HG03558 (cell line): Measurements from ENCODE around the gene ADGRA1.

ENCODE experiments used
- ATAC-seq: cut with Tn5 transposase; IDR thresholded peaks from one replicate; pipeline ENCODE4 v1.9.1; 2021; ENCODE audit warnings: moderate number of reproducible peaks; ENCODE audit not compliant: unreplicated experiment; ENCODE audit errors: extremely low read depth

ADGRA1 gene

DNA sequence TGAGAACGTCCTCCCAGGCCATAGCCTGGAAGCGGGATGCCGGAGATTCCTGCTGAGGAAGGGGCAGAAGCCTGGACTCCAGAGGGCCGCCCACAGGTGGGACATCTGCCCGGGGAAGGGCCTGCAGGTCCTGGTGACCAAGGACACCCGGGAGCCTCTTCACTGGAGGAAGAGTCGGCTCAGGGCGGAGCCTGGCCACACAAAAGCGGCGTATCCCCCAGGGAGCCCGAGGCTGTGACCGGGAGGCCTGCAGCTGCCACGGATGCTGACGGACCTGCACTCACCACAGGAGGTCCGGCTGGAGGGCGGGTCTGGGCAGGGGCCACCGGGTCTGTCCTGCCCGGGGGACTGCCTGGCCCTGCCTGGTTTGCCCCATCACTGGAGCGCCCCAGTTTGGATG, 15.5 kb upstream of the ADGRA1 start:
- ATAC-seq, result no peak

DNA sequence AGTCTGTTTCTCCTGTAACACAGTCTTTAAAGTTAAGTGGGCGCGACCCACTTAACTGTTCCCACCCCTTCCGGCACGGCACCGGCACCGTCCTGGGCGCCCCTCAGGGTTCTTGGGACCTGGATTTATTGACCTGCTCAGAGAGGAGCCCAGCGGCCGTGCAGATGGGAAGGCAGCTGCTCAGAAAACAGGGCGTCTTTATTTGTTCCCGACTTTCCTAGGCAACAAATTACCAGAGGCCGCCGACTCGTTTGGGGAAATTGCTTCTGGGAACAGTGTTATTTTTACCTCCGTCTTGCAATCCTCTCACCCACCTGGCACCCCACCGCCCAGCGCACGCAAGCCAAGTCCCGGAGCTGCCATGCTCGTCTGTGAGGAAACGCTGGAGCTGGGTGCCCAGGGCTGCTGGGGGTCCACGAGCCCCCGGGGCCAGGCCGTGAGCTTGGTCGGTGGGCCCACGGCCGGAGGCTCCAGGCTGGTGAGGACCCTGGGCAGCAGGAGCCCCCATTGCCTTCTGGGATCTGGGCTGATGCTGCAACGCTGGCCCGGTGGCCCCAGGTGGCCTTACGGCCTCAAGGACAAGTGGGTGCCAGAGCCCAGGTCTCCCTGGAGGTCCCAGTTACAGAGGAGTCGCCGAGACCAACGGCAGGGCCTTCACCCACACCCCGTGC, 14.9 kb upstream of the ADGRA1 start:
- no peak for ATAC-seq

DNA sequence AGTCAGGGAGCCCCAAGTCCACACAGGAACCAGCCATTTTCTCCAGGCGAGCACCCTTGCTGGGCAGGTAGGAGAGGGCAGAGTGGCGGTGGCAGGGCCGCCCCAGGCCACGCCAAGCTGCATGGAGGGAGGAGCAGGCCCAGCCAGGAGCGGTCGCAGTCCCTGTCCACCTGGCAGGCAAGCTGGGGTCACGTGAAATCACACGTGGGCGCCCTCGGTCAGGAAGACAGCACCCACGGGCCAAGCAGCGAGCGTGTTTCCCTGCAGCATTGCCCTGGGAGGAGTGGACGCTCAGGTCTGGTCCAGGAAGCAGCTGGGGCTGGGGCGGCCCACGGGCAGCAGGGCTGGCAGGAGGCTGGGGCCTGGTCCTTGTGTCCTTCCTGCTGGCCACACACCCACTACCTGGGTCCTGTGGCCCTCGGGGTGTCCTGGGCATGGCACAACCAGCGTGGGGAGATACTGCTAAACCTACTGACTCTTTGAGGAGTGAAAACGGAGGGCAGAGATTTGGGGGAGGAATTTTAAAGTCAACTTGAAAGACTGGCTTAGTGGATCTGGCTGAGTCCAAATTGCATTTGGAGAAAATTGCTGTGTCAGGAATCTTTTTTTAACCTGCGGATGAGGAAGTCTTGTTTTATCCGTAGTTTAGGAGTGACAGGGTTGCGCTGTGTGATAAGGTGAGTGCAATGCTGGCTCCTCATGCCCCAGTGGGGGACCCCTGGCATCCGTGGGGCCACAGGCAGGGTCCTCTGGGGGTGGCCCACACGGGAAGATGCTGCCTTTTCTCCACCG, 12.2 kb upstream of the ADGRA1 start:
- ATAC-seq, result no peak

DNA sequence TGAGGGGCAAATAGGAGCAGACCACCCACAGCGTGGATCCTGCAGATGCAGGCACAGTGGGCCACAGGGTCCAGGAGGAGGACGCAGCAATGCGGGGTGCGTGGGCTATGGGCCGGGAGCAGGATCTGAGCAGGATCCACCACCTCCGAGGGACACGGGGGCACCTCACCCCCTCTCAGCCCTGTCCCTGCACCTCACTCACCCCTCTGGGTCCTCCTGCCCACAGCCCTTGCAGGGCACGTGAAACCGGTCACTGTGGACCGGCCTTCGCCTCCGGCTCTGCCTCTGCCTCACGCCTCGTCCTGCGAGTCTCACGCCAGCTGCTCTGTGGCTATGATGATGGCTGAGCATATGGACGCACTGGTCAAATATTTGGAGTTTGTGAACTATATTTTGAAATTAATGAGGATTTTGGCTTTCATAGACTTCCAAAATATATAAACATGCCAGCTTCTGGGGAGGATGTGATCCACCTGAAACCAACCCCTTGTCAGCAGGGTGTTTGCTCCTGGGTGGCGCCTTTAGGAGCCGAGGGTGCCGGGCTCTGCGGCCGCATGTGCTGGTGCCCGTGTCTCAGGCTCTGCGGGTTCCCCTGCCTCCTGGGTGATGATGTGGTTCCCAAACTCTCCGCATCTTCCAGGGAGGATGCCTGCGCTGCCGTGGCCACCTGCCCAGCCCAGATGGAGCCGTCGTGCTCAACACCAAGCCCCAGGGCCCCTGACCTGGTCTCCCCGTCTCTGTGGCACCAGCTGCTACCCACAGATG, 11.3 kb upstream of the ADGRA1 start:
- no peak for ATAC-seq

DNA sequence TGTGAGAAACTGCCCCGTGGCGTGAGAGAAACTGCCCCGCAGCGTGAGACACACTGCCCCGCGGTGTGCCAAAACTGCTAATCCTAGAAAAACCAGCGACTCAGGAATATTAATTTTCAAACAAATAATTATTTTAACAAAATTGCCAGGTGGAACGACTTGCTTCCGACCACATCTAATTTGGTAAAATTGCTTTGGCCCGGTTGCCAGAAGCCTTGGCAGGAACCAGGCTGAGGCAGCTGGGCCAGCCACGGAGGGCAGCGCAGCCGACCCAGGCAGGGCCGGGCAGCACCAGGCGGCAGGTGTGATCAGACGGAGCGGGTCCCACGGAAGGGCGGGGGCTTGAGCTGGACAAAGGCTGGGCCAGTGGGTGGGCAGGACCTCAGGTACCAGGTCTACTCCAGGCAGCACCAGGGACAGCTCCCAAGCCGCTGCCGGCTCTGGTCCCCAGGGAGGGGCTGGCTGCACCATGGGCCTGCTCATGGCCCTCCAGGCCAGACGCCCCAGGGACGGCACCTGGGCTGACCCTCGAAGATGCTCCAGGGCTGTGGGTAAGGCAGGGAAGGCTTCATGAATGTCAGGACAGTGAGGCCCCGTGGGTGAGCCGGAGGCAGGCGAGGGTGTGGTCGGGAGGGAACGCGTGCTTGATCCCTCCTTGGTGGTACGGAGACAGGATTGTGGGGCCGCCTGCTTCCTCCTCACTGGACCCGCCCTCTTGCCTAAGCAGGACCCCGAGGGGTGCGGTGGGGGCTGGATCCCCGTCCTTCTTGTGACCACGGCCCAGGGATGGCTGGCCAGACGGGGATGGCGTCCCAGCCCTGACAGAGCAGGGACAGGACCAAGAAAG, 7.7 kb upstream of the ADGRA1 start:
- ATAC-seq, result no peak

DNA sequence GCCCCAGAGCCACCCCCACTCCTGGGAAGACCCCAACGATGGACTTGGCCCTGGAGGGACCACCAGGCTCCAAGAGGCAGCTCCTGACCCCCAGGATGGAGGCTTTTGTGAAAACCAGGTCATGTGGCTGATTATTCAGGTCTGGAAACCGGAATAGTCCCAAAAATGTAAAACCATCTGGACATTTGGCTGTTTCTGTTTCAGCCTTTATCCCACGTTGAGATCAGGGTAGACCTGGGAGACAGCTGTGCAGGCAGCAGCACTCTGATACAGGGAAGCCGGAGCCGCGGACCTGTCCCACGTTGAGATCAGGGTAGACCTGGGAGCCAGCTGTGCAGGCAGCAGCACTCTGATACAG, 7.1 kb upstream of the ADGRA1 start:
- ATAC-seq, result no peak

DNA sequence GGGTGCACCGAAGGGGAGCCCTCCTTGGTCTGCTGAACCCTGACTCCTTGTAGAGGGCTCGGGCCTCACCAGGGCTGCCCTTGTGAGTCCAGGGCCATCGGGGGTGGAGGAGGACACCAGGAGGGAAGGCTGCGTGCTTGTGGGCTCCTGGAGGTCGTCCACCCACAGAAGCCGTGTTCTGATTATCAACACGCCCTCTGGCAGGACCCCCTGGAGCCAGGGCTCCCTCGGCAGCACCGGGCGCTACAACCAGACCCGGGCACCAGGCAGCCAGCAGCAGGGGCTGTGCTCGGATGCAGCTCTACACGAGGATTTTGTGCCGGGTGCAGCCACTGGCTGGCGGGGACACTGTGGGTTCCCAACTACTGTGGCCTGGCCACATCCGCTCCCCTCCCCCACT, 6.1 kb upstream of the ADGRA1 start:
- no peak for ATAC-seq

DNA sequence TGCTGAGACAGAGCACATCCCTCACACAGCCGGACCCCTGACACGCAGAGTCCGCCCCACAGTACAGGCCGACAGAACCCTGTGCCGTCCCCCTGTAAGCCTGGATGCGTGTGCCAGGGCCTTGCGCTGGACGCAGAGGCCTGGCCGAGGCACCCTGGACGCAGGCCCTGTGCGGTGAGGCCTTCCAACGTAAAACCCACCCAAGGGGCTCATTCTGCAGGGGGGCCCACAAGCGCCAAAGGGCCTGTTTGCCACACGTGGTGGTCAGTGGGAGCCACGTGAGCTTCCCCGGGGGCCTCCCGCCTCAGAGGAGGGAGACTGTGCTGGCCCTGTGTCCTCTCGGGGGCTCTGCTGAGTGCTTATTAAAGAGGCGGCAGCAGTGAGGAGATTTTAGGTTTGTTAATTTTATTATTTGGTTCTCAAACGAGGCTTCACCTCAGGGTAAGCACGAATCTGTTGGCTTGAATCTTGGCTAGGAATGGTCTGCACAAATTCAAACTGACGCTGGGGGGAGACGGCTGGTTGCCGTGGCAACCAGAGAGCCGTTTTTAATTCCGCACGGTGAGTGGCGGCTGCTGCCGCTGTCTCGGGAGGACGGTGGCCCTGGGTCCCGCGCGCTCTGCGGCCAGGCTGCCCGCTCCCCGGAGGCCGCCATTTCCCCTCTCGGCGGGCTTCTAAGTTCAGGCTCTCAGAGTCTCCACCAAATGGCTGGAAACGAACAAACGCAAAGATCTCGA, 4.9 kb upstream of the ADGRA1 start:
- no peak for ATAC-seq

DNA sequence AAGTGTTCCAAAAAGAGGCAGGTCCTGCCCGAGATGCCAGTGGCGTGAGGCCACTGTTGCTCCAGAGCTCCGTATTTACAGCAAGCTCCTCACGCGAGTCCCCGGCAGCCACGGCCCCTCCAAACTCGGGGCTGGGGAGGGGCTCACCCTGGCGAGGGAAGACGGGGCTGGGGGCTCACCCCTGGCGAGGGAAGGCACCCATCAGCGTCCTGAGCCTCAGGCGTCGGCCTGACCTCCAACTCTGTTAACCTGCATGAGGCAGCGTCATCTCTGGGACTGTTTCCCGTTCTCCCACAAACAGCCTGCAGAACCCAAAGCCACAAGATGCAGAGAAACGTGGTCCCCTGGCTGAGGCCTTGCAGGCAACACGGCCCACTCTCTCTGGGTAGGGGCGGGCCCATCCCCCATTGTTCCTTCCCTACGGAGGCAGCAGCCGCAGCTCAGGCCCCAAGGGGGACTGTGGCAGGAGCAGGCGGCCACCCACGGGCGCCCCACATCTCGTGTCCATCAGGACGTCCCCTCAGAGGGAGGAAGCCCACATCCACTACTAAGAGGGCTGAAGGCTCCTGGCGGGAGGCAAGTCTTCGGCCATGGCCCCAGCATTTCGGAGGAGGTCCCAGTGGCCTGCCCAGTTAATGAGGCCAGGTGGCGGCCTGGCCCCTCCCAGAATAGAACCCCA, 4.2 kb upstream of the ADGRA1 start:
- no peak for ATAC-seq

DNA sequence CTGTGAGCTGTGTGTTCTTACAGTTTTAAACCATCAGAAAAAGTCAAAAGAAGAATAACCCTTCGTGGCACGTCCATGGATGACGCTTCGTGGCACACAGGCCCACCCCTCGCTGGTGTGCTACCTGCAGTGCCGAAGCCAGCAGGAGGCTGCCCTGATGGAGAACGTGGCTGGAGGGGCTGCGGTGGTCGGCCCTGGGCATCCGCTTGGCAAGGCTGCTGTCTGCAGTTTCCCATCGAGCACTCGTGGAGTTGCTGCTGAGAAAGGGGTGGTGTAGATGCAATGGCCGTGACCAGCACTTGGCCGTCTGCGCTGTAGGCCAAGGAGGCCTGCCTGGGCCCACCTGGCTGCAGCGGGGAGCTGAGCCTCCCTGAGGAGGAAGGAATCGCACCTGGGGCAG, 3.2 kb upstream of the ADGRA1 start:
- ATAC-seq, result no peak

DNA sequence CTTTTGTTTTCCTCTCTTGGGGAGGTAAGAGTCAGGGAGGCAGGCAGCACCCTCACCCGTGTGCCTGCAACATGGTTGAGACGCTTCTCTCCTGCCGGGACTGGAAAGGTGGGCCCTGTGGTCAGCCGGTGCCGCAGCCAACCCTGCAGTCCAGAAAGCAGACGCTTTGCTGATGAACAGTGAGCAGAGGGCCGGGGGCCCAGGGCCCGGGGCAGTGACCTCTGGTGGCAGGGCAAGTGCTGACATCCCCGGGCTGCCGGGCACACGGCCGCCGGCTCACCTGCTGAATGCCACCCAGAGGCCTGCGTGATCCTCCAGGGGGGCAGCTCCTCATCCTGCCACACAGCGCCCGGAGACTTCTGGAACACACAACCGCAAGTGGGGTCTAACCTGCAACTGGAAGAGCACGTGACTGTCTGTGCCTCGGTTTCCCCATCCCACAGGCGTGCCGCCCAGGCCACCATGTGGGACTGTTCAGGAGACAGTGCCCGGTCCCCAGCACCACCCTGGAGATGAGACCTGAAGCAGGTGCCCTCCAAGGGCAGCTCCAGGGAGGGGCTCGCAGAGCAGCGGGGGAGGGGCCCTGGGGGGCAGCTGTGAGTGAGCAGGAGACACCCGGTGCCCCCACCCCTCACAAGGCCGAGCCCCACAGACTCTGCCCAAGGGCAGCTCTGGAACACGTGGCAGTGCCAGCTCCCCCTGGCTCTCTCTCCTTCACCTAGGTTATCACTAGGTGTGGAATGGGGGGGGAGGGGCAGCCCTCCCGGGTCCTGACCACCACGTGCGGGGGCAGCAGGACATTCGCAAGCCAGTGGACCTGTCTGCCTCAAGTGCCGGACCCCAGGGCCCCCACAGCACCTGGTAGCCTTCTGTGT, 2.2 kb upstream of the ADGRA1 start:
- no peak for ATAC-seq

DNA sequence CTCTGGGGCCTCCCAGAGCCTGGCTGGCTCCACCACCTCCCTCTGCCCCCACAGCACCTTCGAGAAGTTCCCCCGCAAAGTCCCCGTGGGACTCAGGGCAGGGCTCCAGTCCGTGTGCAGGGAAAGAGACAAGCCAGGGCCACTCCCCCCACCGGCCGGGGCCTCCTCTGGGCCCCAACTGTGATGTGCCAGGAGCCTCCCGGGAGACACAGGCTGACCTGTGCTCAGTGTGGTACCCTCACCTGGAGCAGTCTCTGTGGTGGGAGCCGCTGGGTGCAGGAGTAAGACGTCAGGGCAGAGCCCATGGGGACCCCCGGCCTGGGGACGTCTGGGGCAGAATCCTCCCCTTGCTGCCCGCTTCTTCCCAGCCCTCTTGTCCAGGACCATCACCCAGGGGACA, 1.5 kb upstream of the ADGRA1 start:
- no peak for ATAC-seq

DNA sequence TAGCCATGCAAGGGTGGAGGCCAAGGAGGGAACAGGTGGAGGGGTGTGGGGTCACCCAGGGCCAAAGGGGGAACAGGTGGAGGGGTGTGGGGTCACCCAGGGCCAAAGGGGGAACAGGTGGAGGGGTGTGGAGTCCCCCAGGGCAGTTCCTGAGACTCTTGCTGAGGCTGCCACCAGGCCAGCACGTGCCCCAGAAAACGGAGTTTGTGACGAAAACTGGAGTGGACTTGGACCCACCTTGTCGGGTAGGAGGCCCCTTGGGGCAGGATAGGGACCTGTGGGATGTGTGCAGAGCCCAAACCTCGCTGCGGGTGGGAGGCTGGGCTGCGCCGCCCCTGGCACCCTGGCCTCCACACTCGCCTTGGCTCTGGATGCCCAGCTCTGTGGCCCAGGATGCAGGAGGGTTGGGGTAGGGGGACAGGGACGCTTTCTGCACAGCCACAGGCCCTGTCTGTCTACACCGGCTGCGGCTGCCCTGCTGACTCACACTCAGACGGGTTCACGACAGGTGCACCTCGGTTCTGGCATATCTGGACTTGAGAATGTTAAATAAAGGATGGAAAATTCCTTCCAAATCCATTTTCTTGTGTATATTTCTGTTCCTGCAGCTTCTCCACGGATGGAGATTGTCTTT, 562 bp upstream of the ADGRA1 start:
- no peak for ATAC-seq

DNA sequence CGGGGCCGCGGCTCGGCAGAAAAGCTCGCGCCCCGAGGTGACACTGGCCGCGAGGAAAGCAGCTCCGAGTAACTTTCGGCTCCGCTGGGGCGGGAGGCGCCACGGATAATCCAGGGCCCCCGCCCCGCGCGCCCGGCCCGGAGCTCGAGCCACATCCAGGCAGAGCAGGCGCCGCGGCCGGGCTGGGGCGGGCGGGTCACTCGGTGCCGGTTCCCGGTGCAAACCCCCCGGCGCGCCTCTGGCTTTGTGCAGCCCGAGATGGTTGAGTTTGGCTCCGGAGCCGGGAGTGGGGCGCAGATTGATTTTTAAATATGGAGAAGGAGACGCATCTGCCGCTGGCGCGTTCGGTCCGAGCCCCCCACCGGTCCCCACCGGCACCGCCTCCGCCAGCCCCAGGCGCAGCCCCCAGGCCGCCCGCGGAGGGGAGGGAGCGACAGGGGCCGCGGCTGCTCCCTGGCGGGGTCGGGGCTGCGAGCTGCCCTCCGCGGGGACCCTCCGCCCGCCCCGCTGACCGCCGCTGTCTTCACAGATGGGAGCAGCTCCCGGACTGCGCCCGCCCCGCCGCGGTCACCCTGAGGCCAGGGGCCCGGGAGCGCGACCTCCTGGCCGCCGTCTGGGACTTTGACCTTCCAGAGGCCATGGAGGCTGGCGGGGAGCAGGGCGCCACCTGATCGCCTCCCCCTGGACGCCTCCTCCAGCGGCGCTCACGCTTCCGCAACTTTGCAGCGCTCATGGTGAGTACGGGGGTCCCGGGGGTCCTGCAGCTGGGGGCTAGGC, 643 bp downstream of the ADGRA1 start:
- no peak for ATAC-seq

DNA sequence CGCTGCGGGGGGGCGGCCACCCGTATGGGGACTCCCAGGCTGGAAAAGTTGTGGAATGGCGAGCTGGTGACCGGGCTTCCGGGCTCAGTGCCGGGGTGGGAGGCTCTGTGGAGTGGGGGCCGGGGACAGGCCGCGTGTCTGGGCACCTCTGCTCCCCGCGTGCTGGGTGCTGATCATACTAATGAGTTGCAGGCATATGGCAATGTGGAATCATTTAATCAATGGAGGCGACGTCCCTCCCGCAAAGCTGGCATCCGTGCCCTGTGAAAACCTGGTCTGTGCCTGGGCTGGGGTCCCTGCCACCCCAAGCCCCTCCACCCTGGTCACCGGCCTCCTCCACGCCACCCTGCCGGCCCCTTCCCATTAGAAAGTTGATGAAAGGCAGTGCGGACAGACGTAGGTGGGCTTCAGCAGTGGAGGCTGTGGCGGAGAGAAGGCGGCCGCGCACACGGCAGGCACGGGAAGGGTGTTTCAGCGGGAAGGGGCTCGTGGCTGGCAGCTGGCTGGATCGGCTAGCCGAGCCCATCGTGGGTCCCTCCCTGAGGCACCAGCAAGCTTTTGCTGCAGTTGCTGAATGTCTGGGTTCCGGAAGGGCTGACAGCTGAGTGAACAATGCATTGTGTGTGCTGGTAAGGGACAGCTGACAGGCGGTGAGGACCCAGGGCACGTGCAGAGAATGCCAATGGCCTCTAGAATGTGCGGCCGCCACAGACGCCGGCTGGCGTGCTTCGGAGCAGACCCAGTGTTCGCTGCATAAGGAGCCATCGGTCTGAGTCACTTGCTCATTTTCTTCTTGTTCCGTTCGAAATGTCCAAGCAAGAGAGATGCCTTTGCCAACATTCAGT, 1.5 kb downstream of the ADGRA1 start:
- ATAC-seq, result no peak

DNA sequence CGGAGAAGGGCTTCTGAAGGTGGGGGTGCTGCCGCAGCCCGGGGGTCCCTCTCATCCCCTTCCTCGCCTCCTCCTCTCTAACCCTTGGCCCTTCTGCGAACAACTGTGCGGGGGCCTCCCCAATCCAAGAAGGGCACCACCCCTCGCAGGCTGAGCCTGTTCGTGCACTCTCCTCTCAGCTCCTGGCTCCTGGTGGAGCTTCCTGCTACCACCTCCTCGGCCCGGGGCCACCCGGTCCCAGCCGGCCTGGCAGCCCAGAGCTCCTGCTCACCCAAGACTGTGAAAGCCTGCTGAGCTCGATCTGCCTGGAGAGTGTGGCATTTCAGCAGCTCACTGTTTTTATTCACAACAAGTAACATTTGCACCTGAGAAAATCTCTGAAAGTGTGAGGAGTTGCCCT, 2.4 kb downstream of the ADGRA1 start:
- ATAC-seq, result no peak
